ENCODE measurements around the gene RHOB. TPM values are rescaled to one million over a fixed set of nuclear protein-coding genes. Genes with fewer than 3 reads are reported as not detected.

RHOB gene
- polyA plus RNA-seq, 1 experiment: 45.5 TPM

GRCh38 chr2:20400787-20401488, 45.9 kb upstream of the RHOB start:
- peaks cover 18% of the 10 kb centered on the region for H3K27me3 ChIP-seq (ENCODE audit: control insufficient read depth, insufficient read depth, low read length)
- no peak overlapping the region for H3K4me3 ChIP-seq (ENCODE audit: low read depth, low read length)
- ChIA-PET POLR2A (interaction anchor here (0.9 kb wide), 1 partner anchor 47 kb away, joined by 3 read pairs; no protein-coding TSS in a partner anchor), CTCF (interaction anchor here (1.2 to 3.0 kb wide), 3 partner anchors 9 to 242 kb away, joined by 4 to 15 read pairs (median 8); no protein-coding TSS in a partner anchor)
- H3K9me3 ChIP-seq (ENCODE audit: control insufficient read depth, insufficient read depth, low read length): no peaks in the 10 kb centered on the region
- TF ChIP-seq CTCF (IDR thresholded peaks at IDR 0.05; ENCODE audit: low read depth, low read length): no peak
- no peak for DNase-seq (ENCODE audit: low read depth, low spot score)
- no peak overlapping the region for H3K27ac ChIP-seq (ENCODE audit: low read depth, low read length)

- CTCF ChIA-PET: interaction anchor here (2.6 kb wide), 1 partner anchor 11 kb away, joined by 45 read pairs; no protein-coding TSS in a partner anchor
- H3K9me3 ChIP-seq (ENCODE audit: control insufficient read depth, insufficient read depth, low read length): no peaks in the 10 kb centered on the region
- POLR2A ChIA-PET: no interaction called here
- no peak overlapping the region for H3K27ac ChIP-seq (ENCODE audit: low read depth, low read length)
- H3K4me3 ChIP-seq (ENCODE audit: low read depth, low read length): no peak overlapping the region
- TF ChIP-seq CTCF (IDR thresholded peaks at IDR 0.05; ENCODE audit: low read depth, low read length): no peak
- H3K27me3 ChIP-seq (ENCODE audit: control insufficient read depth, insufficient read depth, low read length): peaks cover 15% of the 10 kb centered on the region
- no peak for DNase-seq (ENCODE audit: low read depth, low spot score)
These were observed 45.4 kb upstream of the RHOB start for GRCh38 chr2:20401489-20401835.

- POLR2A ChIA-PET: interaction anchor here (0.6 to 2.6 kb wide), 3 partner anchors 12 to 44 kb away, joined by 3 to 9 read pairs (median 3); partner anchors contain the start of gene RHOB
These were observed 43.0 kb upstream of the RHOB start for GRCh38 chr2:20403774-20404312.

GRCh38 chr2:20404950-20405349, 41.9 kb upstream of the RHOB start:
- H3K4me3 ChIP-seq (ENCODE audit: low read depth, low read length): no peak overlapping the region
- peaks cover 10% of the 10 kb centered on the region for H3K27me3 ChIP-seq (ENCODE audit: control insufficient read depth, insufficient read depth, low read length)
- ChIA-PET CTCF (interaction anchor here (1.2 to 1.8 kb wide), 4 partner anchors 9 to 238 kb away, joined by 4 to 13 read pairs (median 4); no protein-coding TSS in a partner anchor), POLR2A (interaction anchor here (2.6 kb wide), 1 partner anchor 43 kb away, joined by 9 read pairs; the partner anchor contains the start of gene RHOB)
- no peak for TF ChIP-seq CTCF (IDR thresholded peaks at IDR 0.05; ENCODE audit: low read depth, low read length)
- no peak overlapping the region for H3K27ac ChIP-seq (ENCODE audit: low read depth, low read length)
- no peak for DNase-seq (ENCODE audit: low read depth, low spot score)
- peaks cover under 1% of the 10 kb centered on the region; the same call in 1 of the 2 replicates for H3K9me3 ChIP-seq (ENCODE audit: control insufficient read depth, insufficient read depth, low read length)

More at GRCh38 chr2:20403774-20404312, 43.0 kb upstream of the RHOB start:
- CTCF ChIA-PET: interaction anchor here (0.7 to 2.8 kb wide), 12 partner anchors 9 to 248 kb away, joined by 3 to 45 read pairs (median 6); no protein-coding TSS in a partner anchor
- no peak for TF ChIP-seq CTCF (IDR thresholded peaks at IDR 0.05; ENCODE audit: low read depth, low read length)
- H3K27me3 ChIP-seq (ENCODE audit: control insufficient read depth, insufficient read depth, low read length): peaks cover 10% of the 10 kb centered on the region
- H3K9me3 ChIP-seq (ENCODE audit: control insufficient read depth, insufficient read depth, low read length): no peaks in the 10 kb centered on the region
- H3K4me3 ChIP-seq (ENCODE audit: low read depth, low read length): no peak overlapping the region
- H3K27ac ChIP-seq (ENCODE audit: low read depth, low read length): no peak overlapping the region
- no peak for DNase-seq (ENCODE audit: low read depth, low spot score)

- Histone ChIP-seq H3K27me3 (ENCODE audit: control insufficient read depth, insufficient read depth, low read length) (peaks cover 7% of the 10 kb centered on the region), H3K27ac (ENCODE audit: low read depth, low read length) (no peak overlapping the region), H3K4me3 (ENCODE audit: low read depth, low read length) (no peak overlapping the region), H3K9me3 (ENCODE audit: control insufficient read depth, insufficient read depth, low read length) (peaks cover 5% of the 10 kb centered on the region; the same call in 1 of the 2 replicates)
- TF ChIP-seq CTCF (IDR thresholded peaks at IDR 0.05; ENCODE audit: low read depth, low read length): no peak
- no peak for DNase-seq (ENCODE audit: low read depth, low spot score)
- POLR2A ChIA-PET: interaction anchor here (1.0 kb wide), 1 partner anchor 38 kb away, joined by 3 read pairs; the partner anchor contains the start of gene RHOB
- CTCF ChIA-PET: interaction anchor here (1.2 to 6.0 kb wide), 6 partner anchors 8 to 240 kb away, joined by 4 to 118 read pairs (median 62); partner anchors contain the start of gene HS1BP3
These were observed 37.8 kb upstream of the RHOB start for GRCh38 chr2:20409039-20409438.
